GM06990 (cell line): ENCODE data around the gene HMGA1.
"Not testable (repeated sequence)": the region's sequence is repeated elsewhere in the genome, so short reads cannot be mapped to it uniquely, and the experiment has no call there.

Experiments
- DNase-seq: peaks from one replicate; pipeline ENCODE4 v3.0.0-alpha.2; 2011; ENCODE audit not compliant: insufficient read length; ENCODE audit errors: extremely low read depth
- H3K27me3 ChIP-seq: replicated peaks from 2 replicates; pipeline ENCODE4 v1.6.0; 2011; ENCODE audit warnings: low read length; ENCODE audit not compliant: control insufficient read depth, insufficient read depth
- H3K36me3 ChIP-seq: 2 replicates; pipeline ENCODE4 v1.5.1; 2011; ENCODE audit warnings: low read length; ENCODE audit not compliant: control insufficient read depth, insufficient read depth
- H3K4me3 ChIP-seq: replicated peaks from 2 replicates; pipeline ENCODE4 v1.5.1; 2011; ENCODE audit warnings: low read depth, mild to moderate bottlenecking, control low read depth, low read length
- TF ChIP-seq, protein P1 (sequence below): IDR thresholded peaks from 2 replicates; pipeline ENCODE4 v1.5.1; 2011; ENCODE audit warnings: low read length, control low read depth, mild to moderate bottlenecking, inconsistent platforms; ENCODE audit not compliant: insufficient read depth, poor library complexity, severe bottlenecking

HMGA1 gene

DNA sequence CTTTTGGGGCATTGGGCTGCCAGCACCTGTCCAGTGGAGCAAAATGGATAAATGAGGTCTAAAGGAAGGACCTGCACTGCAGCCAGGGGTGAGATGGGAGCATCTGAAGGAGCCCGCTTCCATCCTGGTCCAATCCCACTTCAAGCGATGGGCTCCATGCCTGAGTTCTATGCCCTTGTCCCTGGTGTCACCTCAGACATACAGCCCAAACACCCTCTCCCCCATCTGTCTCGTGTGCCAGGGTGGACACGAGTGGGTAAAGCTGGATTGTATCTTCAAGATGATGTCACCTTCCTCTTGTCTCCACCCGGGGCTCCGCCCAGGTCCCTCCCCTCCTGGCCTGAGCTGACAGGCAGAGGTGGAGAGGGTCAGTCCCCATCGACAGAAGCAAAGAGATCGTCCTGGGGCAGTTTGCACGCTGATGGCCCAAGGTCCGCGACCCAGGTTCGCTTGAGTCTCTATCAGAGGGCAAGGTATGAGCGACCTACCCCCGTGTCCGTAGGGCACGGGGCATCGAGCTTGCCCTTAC is 11.6 kb downstream of the HMGA1 start:
- TF ChIP-seq, protein P1, sequence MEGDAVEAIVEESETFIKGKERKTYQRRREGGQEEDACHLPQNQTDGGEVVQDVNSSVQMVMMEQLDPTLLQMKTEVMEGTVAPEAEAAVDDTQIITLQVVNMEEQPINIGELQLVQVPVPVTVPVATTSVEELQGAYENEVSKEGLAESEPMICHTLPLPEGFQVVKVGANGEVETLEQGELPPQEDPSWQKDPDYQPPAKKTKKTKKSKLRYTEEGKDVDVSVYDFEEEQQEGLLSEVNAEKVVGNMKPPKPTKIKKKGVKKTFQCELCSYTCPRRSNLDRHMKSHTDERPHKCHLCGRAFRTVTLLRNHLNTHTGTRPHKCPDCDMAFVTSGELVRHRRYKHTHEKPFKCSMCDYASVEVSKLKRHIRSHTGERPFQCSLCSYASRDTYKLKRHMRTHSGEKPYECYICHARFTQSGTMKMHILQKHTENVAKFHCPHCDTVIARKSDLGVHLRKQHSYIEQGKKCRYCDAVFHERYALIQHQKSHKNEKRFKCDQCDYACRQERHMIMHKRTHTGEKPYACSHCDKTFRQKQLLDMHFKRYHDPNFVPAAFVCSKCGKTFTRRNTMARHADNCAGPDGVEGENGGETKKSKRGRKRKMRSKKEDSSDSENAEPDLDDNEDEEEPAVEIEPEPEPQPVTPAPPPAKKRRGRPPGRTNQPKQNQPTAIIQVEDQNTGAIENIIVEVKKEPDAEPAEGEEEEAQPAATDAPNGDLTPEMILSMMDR, result no peak
- peaks cover 11% of the 10 kb centered on the region for H3K36me3 ChIP-seq
- H3K27me3 ChIP-seq, result no peaks in the 10 kb centered on the region
- peak; percentile 70 for DNase-seq
- H3K4me3 ChIP-seq, result peak overlapping the region; percentile 88

DNA sequence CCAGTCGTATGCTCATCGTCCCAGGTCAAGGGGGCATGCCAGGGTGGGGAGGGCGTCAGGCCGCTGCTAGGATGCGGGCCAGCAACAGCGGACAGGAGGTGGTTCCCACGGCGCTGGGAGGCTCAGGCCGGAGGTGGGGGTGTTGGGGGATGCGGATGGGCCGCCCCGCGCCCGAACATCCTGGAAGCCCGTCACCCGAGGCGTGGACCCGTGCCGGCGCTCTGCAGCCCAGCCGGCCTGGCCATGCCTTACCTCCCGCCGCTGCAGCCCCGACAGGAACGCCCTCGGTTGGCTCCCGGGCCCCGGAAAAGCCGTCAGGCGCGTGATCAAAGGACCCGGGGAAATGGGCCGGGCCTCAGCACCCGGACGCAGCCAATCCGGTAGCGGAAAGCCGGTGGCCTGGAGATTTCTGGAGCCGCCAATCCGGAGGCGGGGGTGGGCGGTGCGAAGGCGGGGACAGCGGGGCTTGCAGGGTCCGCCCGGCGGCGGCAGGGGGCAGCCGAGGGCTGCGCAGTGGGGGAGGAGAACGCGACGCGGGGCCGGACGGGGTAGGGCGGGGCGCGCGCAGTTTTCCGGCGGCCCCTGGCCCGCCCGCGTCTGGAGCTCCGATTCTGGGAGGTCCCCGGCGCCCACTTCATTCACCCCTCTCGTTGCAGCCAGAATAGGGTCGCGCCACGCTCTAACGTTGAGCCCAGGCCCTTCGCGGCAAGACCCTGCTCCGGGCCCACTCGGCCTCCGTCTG is 12.2 kb downstream of the HMGA1 start, which contains the start of gene SMIM29:
Gene SMIM29 (minus strand): TSS at position 280 of the 742 bp plus-strand sequence. CDS start 1,215 bp downstream, outside the sequence.
- Histone ChIP-seq H3K36me3 (peaks cover 5% of the 10 kb centered on the region), H3K27me3 (no peaks in the 10 kb centered on the region), H3K4me3 (peak within 1 kb of the TSS; percentile 89)
- peak; percentile 95 for DNase-seq
- TF ChIP-seq, protein P1, result peak; percentile 69

DNA sequence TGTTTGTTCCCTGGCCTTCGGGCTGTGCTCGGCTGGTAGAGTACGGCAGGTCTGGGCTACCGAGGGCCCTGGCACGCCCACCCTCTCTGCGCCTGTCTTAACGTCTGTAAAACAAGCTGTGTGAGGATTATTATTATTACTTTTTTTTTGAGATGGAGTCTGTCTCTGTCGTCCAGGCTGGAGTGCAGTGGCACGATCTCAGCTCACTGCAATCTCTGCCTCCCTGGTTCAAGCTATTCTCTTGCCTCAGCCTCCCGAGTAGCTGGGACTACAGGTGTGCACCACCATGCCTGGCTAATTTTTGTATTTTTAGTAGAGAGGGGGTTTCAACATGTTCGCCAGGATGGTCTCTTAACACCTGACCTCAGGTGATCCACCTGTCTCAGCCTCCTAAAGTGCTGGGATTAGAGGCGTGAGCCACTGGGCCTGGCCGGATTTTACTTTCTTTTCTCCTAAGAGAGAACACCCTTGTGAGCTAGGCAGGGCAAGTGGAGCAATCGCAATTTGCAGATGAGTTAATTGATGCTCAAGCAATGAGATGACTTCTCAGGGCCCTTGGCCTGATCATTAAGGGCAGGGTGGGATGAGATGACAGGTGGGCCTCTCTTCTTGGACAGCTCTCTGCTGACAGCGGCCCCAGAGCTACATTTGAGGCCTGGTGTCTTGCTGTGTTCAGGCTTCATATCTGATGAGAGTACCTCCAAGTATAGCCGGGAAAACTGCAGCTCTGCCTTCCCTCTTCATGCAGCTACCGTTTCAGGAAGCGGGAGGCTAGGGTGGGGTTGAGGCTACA is 13.0 kb downstream of the HMGA1 start:
- no peak for DNase-seq
- peak overlapping the region; percentile 89 for H3K4me3 ChIP-seq
- TF ChIP-seq, protein P1, result no peak

DNA sequence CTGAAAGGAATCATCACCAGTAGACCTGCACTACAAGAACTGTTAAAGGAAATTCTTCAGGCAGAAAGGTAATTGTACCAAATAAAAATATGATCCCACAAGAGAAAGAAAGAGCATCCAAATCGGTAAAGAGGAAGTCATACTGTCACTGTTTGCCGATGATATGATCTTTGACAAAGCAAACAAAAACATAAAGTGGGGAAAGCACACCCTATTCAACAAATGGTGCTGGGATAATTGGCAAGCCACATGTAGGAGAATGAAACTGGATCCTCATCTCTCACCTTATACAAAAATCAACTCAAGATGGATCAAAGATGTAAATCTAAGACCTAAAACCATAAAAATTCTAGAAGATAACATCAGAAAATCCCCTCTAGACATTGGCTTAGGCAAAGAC is 15.7 kb downstream of the HMGA1 start:
- not testable (repeated sequence) for H3K4me3 ChIP-seq, H3K36me3 ChIP-seq, DNase-seq, H3K27me3 ChIP-seq

More for the DNA sequence above, 13.0 kb downstream of the HMGA1 start:
- H3K36me3 ChIP-seq, result peaks cover 2% of the 10 kb centered on the region
- no peaks in the 10 kb centered on the region for H3K27me3 ChIP-seq

DNA sequence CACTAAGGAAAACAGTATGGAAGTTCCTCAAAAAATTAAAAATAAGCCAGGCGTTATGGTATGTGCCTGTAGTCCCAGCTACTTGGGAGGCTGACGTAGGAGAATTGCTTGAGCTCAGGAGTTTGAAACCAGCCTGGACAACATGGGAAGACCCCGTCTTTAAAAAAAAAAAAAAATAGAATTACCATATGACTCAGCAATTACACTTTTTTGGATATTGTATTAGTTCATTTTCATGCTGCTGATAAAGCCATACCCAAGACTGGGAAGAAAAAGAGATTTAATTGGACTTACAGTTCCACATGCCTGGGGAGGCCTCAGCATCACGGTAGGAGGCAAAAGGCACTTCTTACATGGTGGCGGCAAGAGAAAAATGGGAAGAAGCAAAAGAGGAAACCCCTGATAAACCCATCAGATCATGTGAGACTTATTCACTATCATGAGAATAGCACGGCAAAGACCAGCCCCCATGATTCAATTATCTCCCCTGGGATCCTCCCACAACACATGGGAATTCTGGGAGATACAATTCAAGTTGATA is 22.9 kb downstream of the HMGA1 start:
- H3K4me3 ChIP-seq, result no peak overlapping the region
- no peaks in the 10 kb centered on the region for H3K36me3 ChIP-seq
- TF ChIP-seq, protein P1, result no peak
- DNase-seq, result no peak
- H3K27me3 ChIP-seq, result no peaks in the 10 kb centered on the region
